ENCODE measurements around the gene RETSAT.

The RETSAT gene

GRCh38 chr2:85307527-85307897, 46.8 kb downstream of the RETSAT start:
- no peak for DNase-seq (ENCODE audit: low read depth)

GRCh38 chr2:85303780-85304531, 50.4 kb downstream of the RETSAT start:
- DNase-seq (ENCODE audit: low read depth): no peak

DNA sequence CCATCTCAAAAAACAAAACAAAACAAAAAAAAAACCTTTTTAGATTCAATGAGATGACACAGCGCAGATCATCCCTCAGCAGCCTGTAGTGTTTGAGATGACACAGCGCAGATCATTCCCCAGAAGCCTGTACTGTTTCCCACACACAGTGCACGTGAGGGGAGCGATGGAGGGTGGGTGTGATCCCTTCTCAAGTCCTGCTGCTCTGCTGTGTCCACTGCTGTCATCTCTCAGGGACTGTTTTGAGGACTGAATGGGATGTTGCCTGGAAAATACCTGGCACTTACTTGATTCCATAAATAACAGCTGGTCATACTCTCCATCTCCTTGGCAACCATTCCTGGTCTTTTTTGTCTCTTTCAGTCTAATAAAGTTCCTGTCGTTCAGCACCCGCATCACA, 52.2 kb downstream of the RETSAT start:
- DNase-seq (ENCODE audit: low read depth): no peak

Data from stimulated activated CD8-positive, alpha-beta memory T cell treated with anti-CD3 and anti-CD28 coated beads, Interleukin-15, amount 100 ng/mL, for 24 hours (primary cell).